Measurements from ENCODE around the gene RNF10.
"Not testable (repeated sequence)": the region's sequence is repeated elsewhere in the genome, so short reads cannot be mapped to it uniquely, and the experiment has no call there.

The RNF10 gene

DNA sequence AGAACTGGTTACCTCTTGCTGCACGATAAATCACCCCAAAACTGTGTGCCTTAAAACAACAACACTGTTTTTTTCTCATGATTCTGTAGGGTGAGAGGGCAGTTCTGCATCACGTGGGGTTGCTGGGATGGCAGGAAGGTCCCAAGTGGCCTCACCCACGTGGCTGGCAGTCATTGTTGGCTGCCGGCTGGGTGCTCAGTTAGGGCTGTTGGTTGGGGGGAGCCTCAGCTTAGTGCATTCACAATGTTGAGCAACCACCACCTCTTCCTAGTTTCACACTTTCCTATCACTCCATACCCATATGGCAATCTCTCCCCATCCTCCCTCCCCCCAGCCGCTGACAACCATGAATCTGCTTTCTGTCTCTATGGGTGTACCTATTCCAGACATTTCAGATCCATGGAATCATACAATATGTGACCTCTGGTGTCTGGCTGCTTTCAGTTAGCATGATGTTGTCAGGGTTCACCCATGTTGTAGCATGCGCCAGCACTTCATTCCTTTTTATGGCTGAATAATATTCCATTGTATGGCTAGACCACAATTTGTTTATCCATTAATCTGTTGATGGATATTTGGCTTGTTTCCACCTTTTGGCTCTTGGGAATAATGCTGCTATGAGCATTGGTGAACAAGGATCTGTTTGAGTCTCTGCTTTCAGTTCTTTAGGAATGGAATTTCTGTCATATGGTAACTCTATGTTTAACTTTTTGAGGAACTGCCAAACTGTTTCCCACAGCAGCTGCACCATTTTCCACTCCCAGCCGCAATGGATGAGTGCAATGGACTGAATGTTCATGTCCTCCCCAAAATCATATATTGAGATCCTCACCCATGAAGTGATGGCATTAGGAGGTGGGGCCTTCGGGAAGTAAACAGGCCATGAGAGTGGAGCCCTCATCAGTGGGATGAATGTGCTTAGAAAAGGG, 58.2 kb downstream of the RNF10 start:
- DNase-seq (ENCODE audit: low spot score) = no peak
- TF ChIP-seq, protein P1, sequence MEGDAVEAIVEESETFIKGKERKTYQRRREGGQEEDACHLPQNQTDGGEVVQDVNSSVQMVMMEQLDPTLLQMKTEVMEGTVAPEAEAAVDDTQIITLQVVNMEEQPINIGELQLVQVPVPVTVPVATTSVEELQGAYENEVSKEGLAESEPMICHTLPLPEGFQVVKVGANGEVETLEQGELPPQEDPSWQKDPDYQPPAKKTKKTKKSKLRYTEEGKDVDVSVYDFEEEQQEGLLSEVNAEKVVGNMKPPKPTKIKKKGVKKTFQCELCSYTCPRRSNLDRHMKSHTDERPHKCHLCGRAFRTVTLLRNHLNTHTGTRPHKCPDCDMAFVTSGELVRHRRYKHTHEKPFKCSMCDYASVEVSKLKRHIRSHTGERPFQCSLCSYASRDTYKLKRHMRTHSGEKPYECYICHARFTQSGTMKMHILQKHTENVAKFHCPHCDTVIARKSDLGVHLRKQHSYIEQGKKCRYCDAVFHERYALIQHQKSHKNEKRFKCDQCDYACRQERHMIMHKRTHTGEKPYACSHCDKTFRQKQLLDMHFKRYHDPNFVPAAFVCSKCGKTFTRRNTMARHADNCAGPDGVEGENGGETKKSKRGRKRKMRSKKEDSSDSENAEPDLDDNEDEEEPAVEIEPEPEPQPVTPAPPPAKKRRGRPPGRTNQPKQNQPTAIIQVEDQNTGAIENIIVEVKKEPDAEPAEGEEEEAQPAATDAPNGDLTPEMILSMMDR (IDR thresholded peaks at IDR 0.05; ENCODE audit: borderline replicate concordance, control extremely low read depth, extremely low read depth, insufficient read depth, missing control alignments) = no peak
- in situ Hi-C loops (cut with MboI; ENCODE audit: low sequenced_read_pairs, unreplicated experiment) = loop anchor here (10.0 kb wide), 1 partner anchor 122 kb away; the partner anchor contains the start of gene UNC119B

DNA sequence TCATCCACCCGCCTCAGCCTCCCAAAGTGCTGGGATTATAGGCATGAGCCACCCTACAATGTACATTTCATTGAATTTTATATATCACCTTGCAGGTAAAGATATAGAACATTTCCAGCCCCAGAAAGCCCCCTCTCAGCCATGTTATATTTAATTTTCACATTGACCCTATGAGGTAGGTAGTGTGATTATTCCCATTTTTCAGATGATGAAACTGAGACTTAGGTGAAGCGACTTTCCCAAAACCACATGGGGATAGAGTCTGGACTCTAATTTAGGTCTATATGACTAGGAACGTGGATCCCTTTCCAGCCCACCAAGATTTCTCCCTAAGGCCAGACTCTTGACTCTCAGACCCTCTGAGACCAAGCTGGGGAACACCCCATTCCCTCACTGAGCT, 62.7 kb downstream of the RNF10 start:
- in situ Hi-C loops (cut with MboI; ENCODE audit: low sequenced_read_pairs, unreplicated experiment) = loop anchor here (10.0 kb wide), 1 partner anchor 118 kb away; the partner anchor contains the start of gene UNC119B
- TF ChIP-seq, protein P1 (IDR thresholded peaks at IDR 0.05; ENCODE audit: borderline replicate concordance, control extremely low read depth, extremely low read depth, insufficient read depth, missing control alignments) = no peak
- DNase-seq (ENCODE audit: low spot score) = no peak

DNA sequence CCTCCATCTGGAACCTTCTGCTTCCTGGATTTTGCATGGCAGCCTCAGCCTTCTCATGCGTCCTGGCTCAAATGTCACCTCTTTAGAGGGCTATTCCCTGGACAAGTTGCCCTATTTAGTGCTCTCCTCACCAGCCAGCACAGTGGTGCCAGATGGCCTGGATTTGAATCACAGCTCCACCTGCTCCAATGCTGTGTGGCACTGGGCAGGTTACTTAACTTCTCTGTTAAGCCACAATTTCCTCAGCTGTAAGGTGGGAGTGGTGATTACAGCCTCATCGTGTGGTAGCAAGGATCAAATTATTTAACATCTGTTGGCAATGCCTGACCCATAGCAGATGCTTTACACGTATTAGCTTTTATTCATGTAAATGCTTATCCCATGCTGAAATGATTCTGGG, 63.7 kb downstream of the RNF10 start:
- TF ChIP-seq, protein P1 (IDR thresholded peaks at IDR 0.05; ENCODE audit: borderline replicate concordance, control extremely low read depth, extremely low read depth, insufficient read depth, missing control alignments) = no peak
- in situ Hi-C loops (cut with MboI; ENCODE audit: low sequenced_read_pairs, unreplicated experiment) = loop anchor here (10.0 kb wide), 1 partner anchor 117 kb away; the partner anchor contains the start of gene UNC119B
- no peak for DNase-seq (ENCODE audit: low spot score)

DNA sequence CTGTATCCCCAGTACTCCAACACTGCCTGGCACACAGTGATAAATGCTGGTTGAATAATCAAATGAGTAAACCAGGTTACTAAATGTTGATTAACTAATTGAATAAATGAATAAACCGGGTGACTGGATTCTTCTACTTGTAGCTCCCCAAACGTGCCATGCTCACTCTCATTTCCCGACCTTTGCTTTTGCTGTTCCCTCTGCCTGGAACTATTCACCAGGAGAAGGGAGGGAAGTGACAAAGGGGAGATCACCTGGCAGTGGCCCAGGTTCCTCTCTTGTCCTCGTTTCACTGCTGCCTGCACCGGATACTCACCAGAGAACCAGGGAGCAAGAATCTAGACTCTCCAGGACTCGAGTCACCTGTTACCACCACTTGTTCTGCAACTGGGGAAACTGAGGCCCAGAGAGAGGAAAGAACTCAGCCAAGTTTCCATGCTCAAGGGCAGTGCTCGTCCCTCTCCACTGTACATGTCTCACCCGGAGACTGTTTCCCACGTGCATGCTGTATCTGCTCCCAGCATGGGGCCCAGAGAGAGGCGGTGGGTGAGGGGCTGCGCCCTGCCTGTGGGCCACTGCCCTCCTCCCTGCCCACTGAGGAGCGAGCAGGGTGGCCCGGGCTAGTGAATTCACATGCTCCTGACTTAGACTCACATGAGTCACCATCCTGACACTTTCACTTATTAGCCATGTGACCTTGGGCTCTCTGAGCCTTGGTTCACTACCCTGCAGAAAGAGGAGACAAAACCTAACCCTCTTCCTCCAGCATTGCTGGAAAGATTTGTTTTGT, 64.7 kb downstream of the RNF10 start:
- TF ChIP-seq, protein P1 (IDR thresholded peaks at IDR 0.05; ENCODE audit: borderline replicate concordance, control extremely low read depth, extremely low read depth, insufficient read depth, missing control alignments) = no peak
- in situ Hi-C loops (cut with MboI; ENCODE audit: low sequenced_read_pairs, unreplicated experiment) = loop anchor here (10.0 kb wide), 1 partner anchor 116 kb away; the partner anchor contains the start of gene UNC119B
- peak; percentile 54 for DNase-seq (ENCODE audit: low spot score)

DNA sequence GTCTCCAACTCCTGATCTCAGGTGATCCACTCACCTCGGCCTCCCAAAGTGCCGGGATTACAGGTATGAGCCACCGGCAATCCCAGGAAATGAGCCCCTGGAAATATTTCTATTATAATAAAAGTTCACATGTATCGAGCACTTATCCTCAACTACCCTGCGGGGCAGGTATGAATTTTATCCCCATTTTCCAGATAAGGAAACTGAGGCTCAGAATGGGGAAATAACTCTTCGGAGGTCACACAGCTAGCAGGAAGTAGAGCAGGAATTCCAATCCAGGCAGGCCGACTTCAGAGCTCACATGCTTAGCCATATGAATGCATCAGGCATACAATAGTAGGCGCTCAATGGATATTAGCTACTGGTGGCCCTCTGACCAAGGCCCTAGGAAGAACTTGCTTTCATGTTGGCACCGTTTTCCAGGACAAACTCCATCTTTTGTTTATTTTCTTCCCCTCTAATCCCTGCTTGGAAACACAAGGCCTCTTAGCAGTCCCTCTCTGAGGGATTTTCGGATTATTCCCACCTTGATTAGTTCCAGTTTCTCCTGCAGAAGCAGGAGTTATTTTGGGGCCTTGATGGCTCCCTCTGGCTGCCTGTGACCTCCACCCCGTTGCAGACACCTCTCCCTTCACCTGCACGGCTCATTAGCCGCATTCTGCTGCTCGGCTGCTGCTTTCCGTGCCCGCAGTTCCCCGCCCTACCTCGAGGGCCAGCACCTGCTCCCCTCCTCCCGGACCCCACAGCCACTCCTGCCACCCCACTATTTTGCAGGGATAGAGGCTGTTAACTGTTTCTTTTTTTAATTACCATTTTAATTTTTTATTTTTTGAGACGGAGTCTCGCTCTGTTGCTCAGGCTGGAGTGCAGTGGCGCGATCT, 65.8 kb downstream of the RNF10 start:
- TF ChIP-seq, protein P1 (IDR thresholded peaks at IDR 0.05; ENCODE audit: borderline replicate concordance, control extremely low read depth, extremely low read depth, insufficient read depth, missing control alignments) = no peak
- no peak for DNase-seq (ENCODE audit: low spot score)
- in situ Hi-C loops (cut with MboI; ENCODE audit: low sequenced_read_pairs, unreplicated experiment) = loop anchor here (10.0 kb wide), 1 partner anchor 115 kb away; the partner anchor contains the start of gene UNC119B

DNA sequence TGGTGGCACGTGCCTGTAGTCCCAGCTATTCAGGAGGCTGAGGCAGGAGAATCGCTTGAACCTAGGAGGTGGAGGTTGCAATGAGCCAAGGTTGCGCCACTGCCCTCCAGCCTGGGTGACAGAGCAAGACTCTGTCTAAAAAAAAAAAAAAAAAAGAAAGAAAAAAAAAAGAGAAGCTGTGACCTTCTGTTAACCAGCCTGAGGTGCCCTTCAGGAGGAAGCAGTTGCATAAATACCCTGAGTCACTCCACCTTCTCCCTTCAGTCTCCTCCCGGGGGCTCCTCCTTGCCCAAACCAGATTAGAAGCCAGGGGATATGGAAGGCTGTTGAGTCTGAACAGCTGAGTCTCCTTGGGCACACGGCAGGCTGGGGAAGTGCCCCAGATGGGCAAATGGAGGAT, 68.3 kb downstream of the RNF10 start:
- in situ Hi-C loops (cut with MboI; ENCODE audit: low sequenced_read_pairs, unreplicated experiment); DNase-seq (ENCODE audit: low spot score): not testable (repeated sequence)

Measured in GM13976 (cell line).